ENCODE results near the gene ABAT.

- TF ChIP-seq CSDC2 (CRISPR knock-in tag; IDR thresholded peaks at IDR 0.05): no peak
- no peak for TF ChIP-seq ZFP30 (CRISPR knock-in tag; IDR thresholded peaks at IDR 0.05)
- TF ChIP-seq ZNF8 (CRISPR knock-in tag; IDR thresholded peaks at IDR 0.05): no peak
- TF ChIP-seq ZFP3 (CRISPR knock-in tag; IDR thresholded peaks at IDR 0.05): no peak
- TF ChIP-seq SNAI2 (CRISPR knock-in tag; IDR thresholded peaks at IDR 0.05): no peak
- no peak for TF ChIP-seq ARNTL (CRISPR knock-in tag; IDR thresholded peaks at IDR 0.05; ENCODE audit: borderline replicate concordance, low read depth)
- TF ChIP-seq PATZ1 (CRISPR knock-in tag; IDR thresholded peaks at IDR 0.05; ENCODE audit: borderline replicate concordance): no peak
- TF ChIP-seq CSRNP3 (CRISPR knock-in tag; IDR thresholded peaks at IDR 0.05): no peak
- no peak for TF ChIP-seq TOX (CRISPR knock-in tag; IDR thresholded peaks at IDR 0.05; ENCODE audit: borderline replicate concordance)
- no peak for TF ChIP-seq PPARA (CRISPR knock-in tag; IDR thresholded peaks at IDR 0.05; ENCODE audit: borderline replicate concordance)
Observed at GRCh38 chr16:8645141-8645521, 29.3 kb upstream of the ABAT start.

Data from SK-N-SH treated with all-trans-retinoic acid at 6 μM for 48 hours (cell line).